Uterus (tissue), 4 donors: Measurements from ENCODE around the gene RBBP8NL. TPM values are rescaled to one million over a fixed set of nuclear protein-coding genes. Genes with fewer than 3 reads are reported as not detected.

Experiments
- DNase-seq, 2 donors: peaks; one replicate each; pipeline ENCODE4 v3.0.0-alpha.2; 2019 to 2020
- H3K27ac ChIP-seq, 2 donors: fragments of 200-600 bp; sonication (generic); 1 replicate in 1 of 2; 2 replicates in 1 of 2; pipeline ENCODE4 v1.5.1; 2016 to 2018
- H3K27me3 ChIP-seq, 2 donors: fragments of 200-600 bp; sonication (generic); one replicate each; pipeline ENCODE4 v1.5.1; 2018 to 2019; ENCODE audit warnings: control low read depth in 1 of 2
- H3K36me3 ChIP-seq, 2 donors: fragments of 200-600 bp; sonication (generic); one replicate each; pipeline ENCODE4 v1.5.1; 2019; ENCODE audit warnings: control low read depth in 1 of 2
- H3K4me1 ChIP-seq, 2 donors: fragments of 200-600 bp; sonication (generic); one replicate each; pipeline ENCODE4 v1.5.1; 2018 to 2019; ENCODE audit warnings: control low read depth in 1 of 2
- H3K4me3 ChIP-seq, 2 donors: fragments of 200-600 bp; sonication (generic); 1 replicate in 1 of 2; 2 replicates in 1 of 2; pipeline ENCODE4 v1.5.1; 2018 to 2019; ENCODE audit warnings: mild to moderate bottlenecking in 1 of 2
- H3K9me3 ChIP-seq, 2 donors: fragments of 200-600 bp; sonication (generic); one replicate each; pipeline ENCODE4 v1.5.1; 2019; ENCODE audit warnings: control low read depth in 1 of 2
- POLR2A ChIP-seq, 2 donors: fragments of 450-650 bp; IDR thresholded peaks; one replicate each; pipeline ENCODE4 v1.6.1; 2016; ENCODE audit warnings: antibody characterized with exemption in 2 of 2, mild to moderate bottlenecking in 1 of 2, moderate library complexity in 1 of 2
- intact Hi-C: fragments of 100-400 bp; cut with DNase I; formaldehyde crosslinking; loops from one replicate; pipeline ENCODE4 v1.15.1; 2023; ENCODE audit warnings: low total_unique reads
- total RNA-seq, 4 donors: library from RNA; depleted of rRNA in 3 of 4; stranded (reverse); fragments of >200 nt in 3 of 4; gene quantifications; one replicate each; pipeline versions ENCODE4 v1.1.0 to v1.2.4, GENCODE V29; 2014 to 2023
- TF ChIP-seq, protein P1 (sequence below), 4 experiments: fragments of 200-600 bp in 2 of 4; fragments of 450-650 bp in 2 of 4; sonication (generic) in 2 of 4; IDR thresholded peaks; one replicate each; pipeline ENCODE4 v1.5.1; 2016 to 2019; ENCODE audit warnings: antibody characterized with exemption in 4 of 4, mild to moderate bottlenecking in 2 of 4, moderate library complexity in 1 of 4
- donor health status: DM: yes; HTN: yes; CAD: no.

The RBBP8NL gene
- total RNA-seq, 4 donors from 2014 or later, result 0.35 TPM; not detected in 3

DNA sequence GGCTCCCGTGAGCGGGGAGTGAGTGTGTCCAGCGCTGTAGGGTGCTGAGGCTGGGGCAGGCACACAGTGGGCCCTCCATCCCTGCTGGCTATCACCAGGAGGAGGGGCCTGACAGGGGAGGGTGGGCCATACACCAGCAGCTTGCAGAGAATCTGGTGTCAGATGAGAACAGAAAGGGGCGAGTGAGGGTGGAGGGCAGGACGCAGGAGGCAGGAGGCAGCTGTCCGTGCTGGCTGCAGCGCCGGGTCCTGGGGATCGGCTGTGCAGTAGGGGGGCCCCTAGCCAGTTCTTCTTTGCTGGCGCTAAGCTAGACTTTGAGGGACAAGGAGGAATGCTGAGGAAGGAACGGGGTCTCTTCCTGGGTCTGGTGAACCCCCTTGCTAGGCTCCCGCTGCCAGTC is 18.7 kb downstream of the RBBP8NL start:
- Histone ChIP-seq H3K27ac (no peak overlapping the region), H3K4me1 (peaks cover 0 to 28% of the 10 kb centered on the region in 2 donors), H3K36me3 (no peaks in the 10 kb centered on the region), H3K27me3 (no peaks in the 10 kb centered on the region), H3K4me3 (no peak overlapping the region), H3K9me3 (no peaks in the 10 kb centered on the region)
- intact Hi-C loops, result loop anchor here (10.0 kb wide), 1 partner anchor 396 kb away; the partner anchor contains the start of gene OGFR
- no peak for TF ChIP-seq POLR2A (IDR thresholded peaks at IDR 0.05)
- TF ChIP-seq, protein P1, sequence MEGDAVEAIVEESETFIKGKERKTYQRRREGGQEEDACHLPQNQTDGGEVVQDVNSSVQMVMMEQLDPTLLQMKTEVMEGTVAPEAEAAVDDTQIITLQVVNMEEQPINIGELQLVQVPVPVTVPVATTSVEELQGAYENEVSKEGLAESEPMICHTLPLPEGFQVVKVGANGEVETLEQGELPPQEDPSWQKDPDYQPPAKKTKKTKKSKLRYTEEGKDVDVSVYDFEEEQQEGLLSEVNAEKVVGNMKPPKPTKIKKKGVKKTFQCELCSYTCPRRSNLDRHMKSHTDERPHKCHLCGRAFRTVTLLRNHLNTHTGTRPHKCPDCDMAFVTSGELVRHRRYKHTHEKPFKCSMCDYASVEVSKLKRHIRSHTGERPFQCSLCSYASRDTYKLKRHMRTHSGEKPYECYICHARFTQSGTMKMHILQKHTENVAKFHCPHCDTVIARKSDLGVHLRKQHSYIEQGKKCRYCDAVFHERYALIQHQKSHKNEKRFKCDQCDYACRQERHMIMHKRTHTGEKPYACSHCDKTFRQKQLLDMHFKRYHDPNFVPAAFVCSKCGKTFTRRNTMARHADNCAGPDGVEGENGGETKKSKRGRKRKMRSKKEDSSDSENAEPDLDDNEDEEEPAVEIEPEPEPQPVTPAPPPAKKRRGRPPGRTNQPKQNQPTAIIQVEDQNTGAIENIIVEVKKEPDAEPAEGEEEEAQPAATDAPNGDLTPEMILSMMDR (IDR thresholded peaks at IDR 0.05), result no peak
- no peak for DNase-seq

DNA sequence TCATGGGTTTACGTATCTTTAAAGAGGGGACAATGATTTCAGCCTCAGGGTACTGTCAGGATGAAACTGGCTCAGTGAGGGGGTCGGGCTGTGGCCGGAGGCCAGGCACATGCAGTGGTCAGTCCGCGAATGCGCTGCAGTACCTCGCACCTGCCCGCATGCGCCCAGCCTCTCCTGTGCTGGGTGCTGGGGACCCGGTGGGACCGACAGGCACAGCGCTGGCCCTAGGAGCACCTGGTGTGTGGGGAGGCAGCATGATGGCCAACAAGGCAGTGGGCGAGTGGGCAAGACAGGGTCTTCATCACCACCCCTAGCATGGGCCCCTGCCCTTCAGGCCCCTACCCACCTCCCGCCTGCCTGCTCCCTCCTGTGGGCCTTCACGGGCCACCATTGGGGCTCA is 19.3 kb downstream of the RBBP8NL start:
- intact Hi-C loops, result loop anchor here (10.0 kb wide), 1 partner anchor 397 kb away; the partner anchor contains the start of gene OGFR
- Histone ChIP-seq H3K36me3 (no peaks in the 10 kb centered on the region), H3K4me1 (peaks cover 0 to 28% of the 10 kb centered on the region in 2 donors), H3K9me3 (no peaks in the 10 kb centered on the region), H3K4me3 (no peak overlapping the region), H3K27ac (no peak overlapping the region), H3K27me3 (no peaks in the 10 kb centered on the region)
- no peak for DNase-seq
- TF ChIP-seq, protein P1 (IDR thresholded peaks at IDR 0.05), result no peak
- no peak for TF ChIP-seq POLR2A (IDR thresholded peaks at IDR 0.05)

DNA sequence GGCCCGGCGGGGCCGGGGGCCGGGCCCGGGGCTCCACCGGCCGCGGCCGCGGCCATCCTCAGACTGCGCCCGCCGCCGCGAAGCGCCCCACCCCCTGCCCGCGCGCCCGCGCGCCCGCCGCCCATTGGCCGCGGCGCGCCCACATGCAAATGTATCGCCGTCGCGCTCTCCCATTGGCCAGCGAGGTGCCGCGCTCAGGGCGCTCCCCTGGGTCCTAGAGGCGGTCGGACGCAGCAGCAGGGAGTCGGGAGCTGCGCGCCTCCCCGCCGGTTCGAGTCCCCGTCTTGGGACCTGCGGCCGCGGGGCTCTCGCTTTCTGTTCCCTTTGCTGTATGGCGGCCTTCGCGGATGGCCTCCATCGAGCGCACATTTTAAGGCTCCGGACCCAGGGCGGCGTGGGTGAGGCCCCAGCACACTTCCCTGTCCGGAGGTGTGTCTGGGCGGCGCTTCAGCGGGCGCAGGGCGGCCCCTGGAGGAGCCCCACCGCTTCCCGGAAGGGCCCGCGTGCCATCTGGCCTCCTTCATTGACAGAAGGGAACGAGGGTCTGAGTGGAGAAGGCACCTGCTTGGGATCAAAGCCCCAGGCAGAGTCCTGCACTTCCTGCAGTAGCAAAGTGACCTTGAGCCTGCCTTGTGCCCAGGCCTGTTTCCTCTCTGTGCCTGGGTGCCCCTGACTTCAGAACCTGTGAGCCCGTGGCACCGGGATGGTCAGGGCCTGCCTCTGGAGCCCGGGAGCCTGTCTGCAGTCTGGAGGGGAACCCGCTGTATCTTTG is 19.9 kb downstream of the RBBP8NL start, which contains the start of gene CABLES2:
Gene CABLES2, minus strand, starts transcription at position 65 of the 772 bp plus-strand sequence. Its CDS starts 9 bp downstream, at position 56.
- Histone ChIP-seq H3K27ac (peak within 1 kb of the TSS; percentile 73 to 75), H3K27me3 (no peaks in the 10 kb centered on the region), H3K9me3 (no peaks in the 10 kb centered on the region), H3K36me3 (no peaks in the 10 kb centered on the region), H3K4me3 (peak within 1 kb of the TSS; percentile 45 to 65), H3K4me1 (peaks cover 0 to 28% of the 10 kb centered on the region in 2 donors)
- intact Hi-C loops, result loop anchor here (10.0 kb wide), 1 partner anchor 397 kb away; the partner anchor contains the start of gene OGFR
- peak; percentile 91 to 93 for DNase-seq
- TF ChIP-seq POLR2A (IDR thresholded peaks at IDR 0.05), result peak in 1 of 2 donors; percentile 46
- TF ChIP-seq, protein P1 (IDR thresholded peaks at IDR 0.05), result peak in 3 of 4 experiments; percentile 31 to 67 (median 47)

DNA sequence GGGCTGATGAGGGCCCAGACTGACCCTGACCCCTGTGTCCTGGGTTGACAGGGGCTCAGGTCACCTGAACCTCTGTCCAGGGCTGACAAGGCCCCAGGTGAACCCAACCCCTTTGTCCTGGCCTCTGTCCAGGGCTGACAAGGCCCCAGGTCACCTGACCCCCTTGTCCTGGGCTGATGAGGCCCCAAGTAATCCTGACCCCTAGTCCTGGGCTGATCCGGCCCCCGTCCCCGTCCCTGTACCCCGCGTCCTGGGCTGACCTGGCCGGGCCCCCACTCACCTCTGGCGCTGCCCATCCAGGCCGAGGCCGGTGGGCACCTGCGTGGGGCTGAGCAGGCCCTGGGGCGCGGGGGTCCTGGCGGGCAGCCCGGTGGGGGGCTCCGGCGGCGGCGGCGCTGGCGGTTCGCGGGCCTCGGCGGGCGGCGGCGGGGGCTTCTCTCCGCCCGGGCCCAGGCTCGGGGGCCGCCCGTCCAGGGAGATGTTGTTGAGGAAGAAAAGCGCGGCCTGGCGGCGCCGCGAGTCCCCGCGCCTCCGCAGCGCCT is 20.6 kb downstream of the RBBP8NL start:
- H3K9me3 ChIP-seq, result no peaks in the 10 kb centered on the region
- intact Hi-C loops, result loop anchor here (10.0 kb wide), 1 partner anchor 398 kb away; the partner anchor contains the start of gene OGFR
- H3K36me3 ChIP-seq, result no peaks in the 10 kb centered on the region
- TF ChIP-seq POLR2A (IDR thresholded peaks at IDR 0.05), result no peak
- TF ChIP-seq, protein P1 (IDR thresholded peaks at IDR 0.05), result no peak
- H3K4me3 ChIP-seq, result peak overlapping the region; percentile 45 to 65
- peak in 1 of 2 donors; percentile 37 for DNase-seq
- H3K4me1 ChIP-seq, result peaks cover 0 to 28% of the 10 kb centered on the region in 2 donors
- H3K27ac ChIP-seq, result peak overlapping the region; percentile 73 to 75
- H3K27me3 ChIP-seq, result no peaks in the 10 kb centered on the region
